ENCODE results near the gene LRFN4. TPM values are rescaled to one million over a fixed set of nuclear protein-coding genes. Genes with fewer than 3 reads are reported as not detected.

Gene LRFN4
- total and polyA plus RNA-seq, 2 of the 8 experiments (the other 6 are each of a cell fraction or from before 2014, with no cell fraction given): 49.8 to 64.3 TPM

DNA sequence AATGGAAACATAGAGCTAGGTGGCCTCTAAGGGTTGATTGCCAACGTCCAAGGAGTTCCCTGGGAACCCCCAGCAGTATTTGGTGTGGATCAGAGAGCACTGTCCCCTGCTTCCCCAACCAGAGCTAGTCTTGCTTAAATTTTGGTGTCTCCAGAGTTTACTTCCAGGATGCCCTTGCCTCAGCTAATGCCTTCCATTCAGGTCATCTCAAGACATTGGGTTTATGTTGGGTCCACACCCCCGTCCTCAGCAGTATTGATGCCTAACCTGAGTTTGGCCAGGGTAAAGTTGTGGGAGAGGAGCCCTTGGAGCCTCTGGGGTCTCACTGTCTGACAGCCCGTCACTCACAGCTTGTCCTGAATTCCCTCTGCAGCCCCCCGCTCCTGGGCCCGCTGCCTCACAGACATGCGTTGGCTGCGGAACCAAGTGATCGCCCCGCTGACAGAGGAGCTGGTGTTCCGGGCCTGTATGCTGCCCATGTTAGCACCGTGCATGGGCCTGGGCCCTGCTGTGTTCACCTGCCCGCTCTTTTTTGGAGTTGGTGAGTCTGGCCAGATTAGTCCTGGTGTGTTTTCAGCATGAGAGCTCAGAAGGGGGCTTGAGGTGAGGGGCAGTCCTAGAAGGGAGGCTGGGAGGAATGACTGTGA, 12.2 kb upstream of the LRFN4 start:
- no peak overlapping the region for H3K14ac ChIP-seq (ENCODE audit: insufficient read length)
- peak overlapping the region in 1 of 4 experiments; percentile 90; a peak in 2 of 7 replicates for H3K9ac ChIP-seq (replicated peaks in 1 of 4; ENCODE audit: extremely low read depth in 1 of 4, low read depth in 3 of 4, low read length in 3 of 4)
- no peaks in the 10 kb centered on the region for H3K27me3 ChIP-seq (replicated peaks in 1 of 4; ENCODE audit: control insufficient read depth in 3 of 4, extremely low read depth in 1 of 4, insufficient read depth in 3 of 4, low read length in 3 of 4)
- peaks cover 0 to 26% of the 10 kb centered on the region in 2 experiments; a peak in 3 of 4 replicates for H3K79me2 ChIP-seq (ENCODE audit: control insufficient read depth in 1 of 2, insufficient read depth in 2 of 2, low read length in 2 of 2)
- H4K8ac ChIP-seq (ENCODE audit: extremely low read depth, insufficient read depth, low read length): no peak overlapping the region
- H3K56ac ChIP-seq (replicated peaks; ENCODE audit: insufficient read length, low read depth, low read length): no peak overlapping the region
- DNase-seq (ENCODE audit: low read depth in 1 of 2, low spot score in 2 of 2): no peak
- H2BK15ac ChIP-seq (ENCODE audit: low read length): no peak overlapping the region
- H3K4me3 ChIP-seq (ENCODE audit: extremely low read depth in 1 of 4, insufficient read depth in 2 of 4, low read depth in 3 of 4, low read length in 4 of 4): peak overlapping the region; percentile 79 to 92 (median 90); a peak in 5 of 8 replicates
- ChIA-PET POLR2A (ENCODE audit: partially characterized antibody) (interaction anchor here (0.9 to 4.2 kb wide), 11 partner anchors 9 to 298 kb away, joined by 3 to 53 read pairs (median 4); partner anchors contain the start of genes ACTN3, C11orf86, RBM14 and ZDHHC24), CTCF (ENCODE audit: partially characterized antibody) (interaction anchor here (0.8 to 7.1 kb wide), 12 partner anchors 9 to 167 kb away, joined by 3 to 57 read pairs (median 4); partner anchors contain the start of genes C11orf86 and RBM4B)
- no peak for FAIRE-seq
- peaks cover 9% of the 10 kb centered on the region for H3K23me2 ChIP-seq (ENCODE audit: low read depth, low read length)
- H4K91ac ChIP-seq (replicated peaks; ENCODE audit: insufficient read length, low read length): no peak overlapping the region
- TF ChIP-seq EP300 (IDR thresholded peaks at IDR 0.05; ENCODE audit: borderline replicate concordance in 1 of 2, low read depth in 2 of 2, low read length in 2 of 2) (no peak), TAF7 (optimal IDR thresholded peaks at IDR 0.05; ENCODE audit: borderline replicate concordance, low read depth, low read length) (no peak), RFX5 (IDR thresholded peaks at IDR 0.05; ENCODE audit: borderline replicate concordance, low read depth, low read length) (no peak), POU5F1 (IDR thresholded peaks at IDR 0.05; ENCODE audit: low read depth, low read length) (no peak), KDM1A (IDR thresholded peaks at IDR 0.05; ENCODE audit: borderline replicate concordance, low read length) (no peak), TCF12 (IDR thresholded peaks at IDR 0.05; ENCODE audit: low read depth, low read length) (no peak), ZNF274 (IDR thresholded peaks at IDR 0.05; ENCODE audit: borderline replicate concordance, extremely low read depth, low read length) (no peak)
- no peak overlapping the region for H2BK120ac ChIP-seq (replicated peaks; ENCODE audit: low read depth, low read length)
- no peak overlapping the region for H2BK12ac ChIP-seq (ENCODE audit: low read depth, low read length)
- no peak overlapping the region for H3K27ac ChIP-seq (ENCODE audit: low read depth, low read length)
- no peaks in the 10 kb centered on the region for H3K9me3 ChIP-seq (ENCODE audit: insufficient read depth in 2 of 2, low read depth in 1 of 2, low read length in 1 of 2)
- peaks cover 18% of the 10 kb centered on the region for H3K79me1 ChIP-seq (ENCODE audit: low read depth, low read length)
- H2AFZ ChIP-seq (ENCODE audit: low read length): no peak overlapping the region
- H3K23ac ChIP-seq (ENCODE audit: insufficient read length): no peak overlapping the region
- no peak overlapping the region for H2BK20ac ChIP-seq (ENCODE audit: low read length)
- no peak overlapping the region for H2BK5ac ChIP-seq (ENCODE audit: low read depth, low read length)
- H3K4me1 ChIP-seq (replicated peaks in 1 of 4; ENCODE audit: control insufficient read depth in 3 of 4, insufficient read depth in 4 of 4, low read length in 3 of 4): peaks cover 0 to 11% (median 3%) of the 10 kb centered on the region in 4 experiments; a peak in 4 of 7 replicates
- H4K20me1 ChIP-seq (replicated peaks in 1 of 2; ENCODE audit: control insufficient read depth in 1 of 2, insufficient read depth in 2 of 2, low read length in 2 of 2): peaks cover 4 to 13% of the 10 kb centered on the region in 2 experiments
- H2AK5ac ChIP-seq (ENCODE audit: low read depth, low read length): no peak overlapping the region
- WGBS, 2 experiments (ENCODE audit: extremely low coverage in 1 of 2, insufficient coverage in 1 of 2, insufficient read length in 1 of 2, insufficient replicate concordance in 2 of 2, low coverage in 1 of 2, low lambda C conversion rate in 2 of 2, missing lambda C conversion rate in 1 of 2): 93% methylated on average over 12 of the region's 12 CpGs; no CpG with 5 or more reads in 1 of the 2 experiments
- no peak overlapping the region for H3K4ac ChIP-seq (replicated peaks; ENCODE audit: insufficient read length, low read depth, low read length)
- H3K4me2 ChIP-seq (ENCODE audit: insufficient read depth in 1 of 2, low read depth in 2 of 2, low read length in 2 of 2): peak overlapping the region; percentile 93 to 94
- peaks cover 6 to 29% (median 16%) of the 10 kb centered on the region in 4 experiments for H3K36me3 ChIP-seq (ENCODE audit: control insufficient read depth in 2 of 4, insufficient read depth in 4 of 4, low read length in 3 of 4)
- H3K18ac ChIP-seq (ENCODE audit: extremely low read depth, low read length): no peak overlapping the region
- no peak overlapping the region for H4K5ac ChIP-seq (ENCODE audit: insufficient read length, low read depth, low read length)

All from H1 (cell line).